ENCODE measurements around the gene TIMM10.
A peak's percentile ranks its signal among the peaks of the same experiment; 100 is the strongest.

Gene TIMM10

GRCh38 chr11:57513911-57514537, 16.5 kb downstream of the TIMM10 start:
- no peak for DNase-seq (ENCODE audit: low read depth)
- H3K4me3 ChIP-seq (ENCODE audit: low read depth, low read length), result peak overlapping the region; percentile 89

GRCh38 chr11:57513452-57513795, 17.1 kb downstream of the TIMM10 start:
- TF ChIP-seq CTCF (IDR thresholded peaks at IDR 0.05; ENCODE audit: low read depth, low read length, missing control alignments), result no peak
- peak overlapping the region; percentile 89 for H3K4me3 ChIP-seq (ENCODE audit: low read depth, low read length)
- DNase-seq (ENCODE audit: low read depth), result no peak

More at GRCh38 chr11:57513911-57514537, 16.5 kb downstream of the TIMM10 start:
- no peak for TF ChIP-seq CTCF (IDR thresholded peaks at IDR 0.05; ENCODE audit: low read depth, low read length, missing control alignments)

GRCh38 chr11:57512646-57513451, 17.7 kb downstream of the TIMM10 start:
- DNase-seq (ENCODE audit: low read depth), result no peak
- no peak for TF ChIP-seq CTCF (IDR thresholded peaks at IDR 0.05; ENCODE audit: low read depth, low read length, missing control alignments)
- H3K4me3 ChIP-seq (ENCODE audit: low read depth, low read length), result peak overlapping the region; percentile 5; the same call in 1 of the 2 replicates

GRCh38 chr11:57511741-57512430, 18.7 kb downstream of the TIMM10 start:
- no peak overlapping the region for H3K4me3 ChIP-seq (ENCODE audit: low read depth, low read length)
- no peak for TF ChIP-seq CTCF (IDR thresholded peaks at IDR 0.05; ENCODE audit: low read depth, low read length, missing control alignments)
- DNase-seq (ENCODE audit: low read depth), result no peak

GRCh38 chr11:57508341-57509170, 22.0 kb downstream of the TIMM10 start:
- DNase-seq (ENCODE audit: low read depth), result no peak
- no peak for TF ChIP-seq CTCF (IDR thresholded peaks at IDR 0.05; ENCODE audit: low read depth, low read length, missing control alignments)
- no peak overlapping the region for H3K4me3 ChIP-seq (ENCODE audit: low read depth, low read length)

GRCh38 chr11:57506522-57506921, 24.0 kb downstream of the TIMM10 start:
- TF ChIP-seq CTCF (IDR thresholded peaks at IDR 0.05; ENCODE audit: low read depth, low read length, missing control alignments), result no peak
- H3K4me3 ChIP-seq (ENCODE audit: low read depth, low read length), result no peak overlapping the region
- DNase-seq (ENCODE audit: low read depth), result no peak
